ENCODE data around the gene HNRNPUL1. TPM values are rescaled to one million over a fixed set of nuclear protein-coding genes. Genes with fewer than 3 reads are reported as not detected.

The HNRNPUL1 gene
- total RNA-seq, 1 donor from 2014 or later, result 81.1 TPM

DNA sequence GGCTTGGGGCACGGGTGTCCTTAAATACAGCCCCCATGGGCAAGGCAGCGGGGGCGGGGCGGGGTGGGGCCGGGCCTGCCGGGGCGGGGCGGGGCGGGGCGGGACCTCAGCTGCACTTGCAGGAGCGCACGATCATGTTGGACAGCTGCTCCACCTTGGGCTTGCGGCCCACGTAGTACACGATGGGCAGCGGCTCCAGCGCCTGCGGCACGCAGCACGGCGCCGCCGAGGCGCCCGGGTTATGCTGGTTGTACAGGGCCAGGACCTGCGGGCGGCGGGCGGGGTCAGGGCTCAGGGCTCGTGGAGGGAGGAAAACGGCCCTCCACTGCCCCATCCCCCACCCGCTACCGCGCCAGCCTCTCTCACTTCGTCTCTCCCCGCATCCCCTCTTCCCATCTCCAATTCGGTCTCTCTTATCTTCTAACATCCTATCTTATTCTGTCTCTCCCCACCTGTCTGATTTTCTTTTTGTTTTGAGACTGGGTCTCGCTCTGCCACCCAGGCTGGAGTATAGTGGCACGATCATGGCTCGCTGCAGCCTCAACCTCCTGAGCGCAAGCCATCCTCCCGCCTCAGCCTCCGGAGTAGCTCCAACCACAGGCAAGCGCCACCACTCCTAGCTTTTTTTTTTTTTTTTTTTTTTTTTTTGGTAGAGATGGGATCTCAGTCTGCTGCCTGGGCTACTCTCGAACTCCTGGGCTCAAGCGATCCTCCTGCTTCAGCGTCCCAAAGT lies 66.9 kb downstream of the HNRNPUL1 start:
- Histone ChIP-seq H3K4me1 (peaks cover 5 to 18% of the 10 kb centered on the region in 2 donors), H3K36me3 (peaks cover 32 to 50% of the 10 kb centered on the region in 2 donors), H3K27me3 (no peaks in the 10 kb centered on the region), H3K4me3 (no peak overlapping the region), H3K27ac (no peak overlapping the region), H3K9me3 (no peaks in the 10 kb centered on the region)
- TF ChIP-seq, protein P1, sequence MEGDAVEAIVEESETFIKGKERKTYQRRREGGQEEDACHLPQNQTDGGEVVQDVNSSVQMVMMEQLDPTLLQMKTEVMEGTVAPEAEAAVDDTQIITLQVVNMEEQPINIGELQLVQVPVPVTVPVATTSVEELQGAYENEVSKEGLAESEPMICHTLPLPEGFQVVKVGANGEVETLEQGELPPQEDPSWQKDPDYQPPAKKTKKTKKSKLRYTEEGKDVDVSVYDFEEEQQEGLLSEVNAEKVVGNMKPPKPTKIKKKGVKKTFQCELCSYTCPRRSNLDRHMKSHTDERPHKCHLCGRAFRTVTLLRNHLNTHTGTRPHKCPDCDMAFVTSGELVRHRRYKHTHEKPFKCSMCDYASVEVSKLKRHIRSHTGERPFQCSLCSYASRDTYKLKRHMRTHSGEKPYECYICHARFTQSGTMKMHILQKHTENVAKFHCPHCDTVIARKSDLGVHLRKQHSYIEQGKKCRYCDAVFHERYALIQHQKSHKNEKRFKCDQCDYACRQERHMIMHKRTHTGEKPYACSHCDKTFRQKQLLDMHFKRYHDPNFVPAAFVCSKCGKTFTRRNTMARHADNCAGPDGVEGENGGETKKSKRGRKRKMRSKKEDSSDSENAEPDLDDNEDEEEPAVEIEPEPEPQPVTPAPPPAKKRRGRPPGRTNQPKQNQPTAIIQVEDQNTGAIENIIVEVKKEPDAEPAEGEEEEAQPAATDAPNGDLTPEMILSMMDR (IDR thresholded peaks at IDR 0.05), result no peak
- intact Hi-C loops (cut with DNase I), result no loop called here
- DNase-seq (ENCODE audit: low spot score in 2 of 2), result no peak

DNA sequence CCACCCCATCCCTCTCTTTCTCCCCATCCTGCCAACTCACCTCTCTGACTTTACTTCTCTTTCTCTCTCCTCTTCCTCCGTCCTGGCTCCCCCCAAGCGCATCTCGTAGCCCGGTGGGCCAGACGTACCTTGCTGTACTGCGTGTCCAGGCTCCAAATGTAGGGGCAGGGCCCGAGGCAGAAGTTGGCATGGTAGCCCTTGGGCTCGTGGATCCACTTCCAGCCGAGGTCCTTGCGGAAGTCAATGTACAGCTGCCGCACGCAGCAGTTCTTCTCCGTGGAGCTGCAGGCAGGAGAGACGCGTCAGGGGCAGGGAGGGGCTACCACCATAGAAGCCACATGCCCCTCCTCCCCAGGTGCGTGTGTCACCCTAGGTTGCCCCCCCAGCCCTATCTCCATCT lies 67.8 kb downstream of the HNRNPUL1 start:
- Histone ChIP-seq H3K4me1 (peaks cover 2 to 9% of the 10 kb centered on the region in 2 donors), H3K27ac (no peak overlapping the region), H3K4me3 (no peak overlapping the region), H3K36me3 (peaks cover 32 to 57% of the 10 kb centered on the region in 2 donors), H3K9me3 (no peaks in the 10 kb centered on the region), H3K27me3 (no peaks in the 10 kb centered on the region)
- TF ChIP-seq, protein P1 (IDR thresholded peaks at IDR 0.05), result no peak
- intact Hi-C loops (cut with DNase I), result no loop called here
- DNase-seq (ENCODE audit: low spot score in 2 of 2), result no peak

DNA sequence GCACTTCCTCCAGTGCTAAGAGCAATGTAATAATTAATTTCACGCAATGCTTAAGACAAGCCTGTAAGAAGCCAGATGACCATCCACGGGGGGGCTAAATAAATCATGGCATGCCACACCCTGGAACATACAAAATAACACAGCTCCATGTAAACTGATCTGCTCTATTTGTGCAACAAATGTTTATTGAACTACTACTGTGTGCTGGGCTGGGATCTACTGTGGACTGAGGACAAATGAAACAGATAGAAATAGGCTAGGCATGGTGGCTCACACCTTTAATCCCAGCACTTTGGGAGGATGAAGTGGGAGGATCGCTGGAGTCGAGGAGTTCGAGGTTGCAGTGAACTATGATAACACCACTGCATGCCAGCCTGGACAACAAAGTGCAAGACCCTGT lies 68.3 kb downstream of the HNRNPUL1 start:
- Histone ChIP-seq H3K27me3 (no peaks in the 10 kb centered on the region), H3K4me3 (no peak overlapping the region), H3K27ac (no peak overlapping the region), H3K9me3 (no peaks in the 10 kb centered on the region), H3K36me3 (peaks cover 32 to 60% of the 10 kb centered on the region in 2 donors), H3K4me1 (peaks cover 2 to 5% of the 10 kb centered on the region in 2 donors)
- no peak for DNase-seq (ENCODE audit: low spot score in 2 of 2)
- intact Hi-C loops (cut with DNase I), result no loop called here
- TF ChIP-seq, protein P1 (IDR thresholded peaks at IDR 0.05), result no peak

DNA sequence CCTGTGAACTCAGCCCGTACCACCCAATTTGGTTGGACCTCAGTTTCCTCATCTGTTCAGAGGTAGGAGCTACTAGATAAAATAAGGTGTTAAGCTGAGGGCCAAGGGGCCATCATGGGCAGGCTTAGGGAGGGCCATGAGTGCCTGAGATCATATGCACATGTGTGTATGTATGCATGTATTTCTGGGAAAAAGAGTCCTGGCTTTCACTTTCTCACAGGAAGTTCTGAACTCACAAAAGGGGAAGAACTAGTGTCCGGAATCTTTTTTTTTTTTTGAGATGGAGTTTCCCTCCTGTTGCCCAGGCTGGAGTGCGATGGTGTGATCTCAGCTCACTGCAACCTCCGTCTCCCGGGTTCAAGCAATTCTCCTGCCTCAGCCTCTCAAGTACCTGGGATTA lies 70.6 kb downstream of the HNRNPUL1 start:
- DNase-seq (ENCODE audit: low spot score in 2 of 2), result no peak
- H3K9me3 ChIP-seq, result no peaks in the 10 kb centered on the region
- H3K4me1 ChIP-seq, result no peaks in the 10 kb centered on the region
- TF ChIP-seq, protein P1 (IDR thresholded peaks at IDR 0.05), result no peak
- no peak overlapping the region for H3K4me3 ChIP-seq
- no peaks in the 10 kb centered on the region for H3K27me3 ChIP-seq
- no peak overlapping the region for H3K27ac ChIP-seq
- intact Hi-C loops (cut with DNase I), result no loop called here
- H3K36me3 ChIP-seq, result peaks cover 39 to 68% of the 10 kb centered on the region in 2 donors

DNA sequence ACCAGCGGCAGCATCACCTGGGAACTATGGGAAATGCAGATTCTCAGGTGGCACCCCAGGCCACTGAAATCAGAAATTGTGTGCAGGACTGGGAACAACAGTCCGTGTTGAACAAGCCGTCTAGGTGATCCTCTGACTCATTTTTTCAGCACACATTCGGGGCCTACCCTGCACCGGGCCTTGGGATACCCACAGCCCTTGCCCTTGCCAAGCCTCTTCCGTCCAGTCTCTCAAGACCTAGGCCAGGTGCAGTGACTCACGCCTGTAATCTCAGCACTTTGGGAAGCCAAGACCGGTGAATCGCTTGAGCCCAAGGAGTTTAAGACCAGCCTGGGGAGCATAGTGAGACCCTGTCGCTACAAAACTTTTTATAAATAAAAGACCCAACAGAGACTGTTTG lies 71.3 kb downstream of the HNRNPUL1 start:
- no peak for DNase-seq (ENCODE audit: low spot score in 2 of 2)
- TF ChIP-seq, protein P1 (IDR thresholded peaks at IDR 0.05), result no peak
- Histone ChIP-seq H3K27me3 (no peaks in the 10 kb centered on the region), H3K9me3 (no peaks in the 10 kb centered on the region), H3K36me3 (peaks cover 40 to 65% of the 10 kb centered on the region in 2 donors), H3K4me1 (no peaks in the 10 kb centered on the region), H3K4me3 (no peak overlapping the region), H3K27ac (no peak overlapping the region)
- intact Hi-C loops (cut with DNase I), result no loop called here

Measured in ascending aorta (tissue), 2 donors.